ENCODE results near the gene ECHS1. TPM values are rescaled to one million over a fixed set of nuclear protein-coding genes. Genes with fewer than 3 reads are reported as not detected.

The ECHS1 gene
- total and polyA plus RNA-seq, 9 of the 15 experiments (the other 6 are each of a cell fraction or from before 2014, with no cell fraction given) = 16.6 to 100 (median 68.1) TPM

DNA sequence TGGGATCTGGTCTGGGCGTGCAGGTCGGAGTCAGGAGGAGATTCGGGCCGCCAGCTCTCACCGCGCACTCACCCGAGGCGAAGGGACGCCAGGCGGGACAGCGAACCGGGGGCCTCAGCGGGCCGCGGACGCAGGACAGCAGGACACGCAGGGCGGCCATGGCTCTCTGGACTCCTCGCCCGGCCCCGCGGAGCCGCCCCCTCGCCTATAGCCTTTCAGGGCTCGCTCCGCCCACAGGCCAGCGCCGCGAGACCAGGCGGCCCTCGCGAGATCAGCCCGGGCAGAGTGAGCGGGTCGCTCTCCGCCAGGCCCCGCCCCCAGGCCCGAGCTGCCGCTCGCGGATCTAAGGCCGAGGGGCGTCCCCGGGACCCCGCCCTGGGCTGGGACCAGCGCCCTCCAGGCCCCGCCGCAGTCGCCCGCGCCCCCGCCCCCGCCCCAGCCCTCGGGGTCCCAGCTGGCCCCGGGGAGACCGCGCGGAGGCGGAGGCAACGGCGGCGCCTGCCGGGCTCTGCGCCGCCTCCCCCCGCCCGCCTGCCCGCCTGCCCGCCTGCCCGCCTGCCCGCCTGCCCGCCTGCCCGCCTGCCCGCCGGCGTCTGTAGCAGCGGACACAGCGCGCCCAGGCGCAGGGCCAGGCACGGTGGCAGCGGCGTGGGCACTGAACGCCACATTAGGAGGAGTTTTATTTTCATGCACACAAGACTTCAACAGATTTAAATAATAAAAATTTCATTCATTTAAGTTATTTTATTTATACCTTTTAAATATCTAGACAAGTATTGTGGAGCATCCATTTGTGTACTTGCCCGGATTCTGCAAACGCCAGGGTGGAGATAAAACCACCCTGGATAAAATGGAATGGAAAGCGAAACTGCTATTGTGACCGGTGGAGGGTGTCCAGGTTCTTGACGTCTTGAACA, at the start of gene ECHS1 (continued):
- TF ChIP-seq ZNF165 (CRISPR knock-in tag; IDR thresholded peaks at IDR 0.05; ENCODE audit: borderline replicate concordance) (no peak), ZNF431 (CRISPR knock-in tag; IDR thresholded peaks at IDR 0.05) (no peak), KAT7 (CRISPR knock-in tag; IDR thresholded peaks at IDR 0.05; ENCODE audit: borderline replicate concordance) (no peak), EZH2 (IDR thresholded peaks at IDR 0.05; ENCODE audit: borderline replicate concordance, low read depth, low read length) (no peak), SMAD4 (CRISPR knock-in tag; conservative IDR thresholded peaks at IDR 0.05) (no peak), FOXA1 (IDR thresholded peaks at IDR 0.05; ENCODE audit: borderline replicate concordance) (no peak), ZNF24 (IDR thresholded peaks at IDR 0.05) (no peak), ZKSCAN3 (CRISPR knock-in tag; IDR thresholded peaks at IDR 0.05) (no peak), THRAP3 (IDR thresholded peaks at IDR 0.05; ENCODE audit: borderline replicate concordance) (no peak), YBX1 (IDR thresholded peaks at IDR 0.05) (no peak), HNRNPLL (IDR thresholded peaks at IDR 0.05; ENCODE audit: low read depth, low read length, poor library complexity, severe bottlenecking) (no peak), ZNF717 (CRISPR knock-in tag; IDR thresholded peaks at IDR 0.05) (no peak), ZEB2 (IDR thresholded peaks at IDR 0.05) (no peak), RAD21 (CRISPR knock-in tag; conservative IDR thresholded peaks at IDR 0.05 in 1 of 2, IDR thresholded peaks at IDR 0.05 in 1 of 2) (no peak), SRSF7 (optimal IDR thresholded peaks at IDR 0.05; ENCODE audit: low read depth, low read length) (no peak)
- TF ChIP-seq, protein P1, sequence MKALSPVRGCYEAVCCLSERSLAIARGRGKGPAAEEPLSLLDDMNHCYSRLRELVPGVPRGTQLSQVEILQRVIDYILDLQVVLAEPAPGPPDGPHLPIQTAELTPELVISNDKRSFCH (CRISPR knock-in tag; IDR thresholded peaks at IDR 0.05) = no peak
- TF ChIP-seq, protein P1 (tag; IDR thresholded peaks at IDR 0.05) = no peak
- TF ChIP-seq, protein P2, sequence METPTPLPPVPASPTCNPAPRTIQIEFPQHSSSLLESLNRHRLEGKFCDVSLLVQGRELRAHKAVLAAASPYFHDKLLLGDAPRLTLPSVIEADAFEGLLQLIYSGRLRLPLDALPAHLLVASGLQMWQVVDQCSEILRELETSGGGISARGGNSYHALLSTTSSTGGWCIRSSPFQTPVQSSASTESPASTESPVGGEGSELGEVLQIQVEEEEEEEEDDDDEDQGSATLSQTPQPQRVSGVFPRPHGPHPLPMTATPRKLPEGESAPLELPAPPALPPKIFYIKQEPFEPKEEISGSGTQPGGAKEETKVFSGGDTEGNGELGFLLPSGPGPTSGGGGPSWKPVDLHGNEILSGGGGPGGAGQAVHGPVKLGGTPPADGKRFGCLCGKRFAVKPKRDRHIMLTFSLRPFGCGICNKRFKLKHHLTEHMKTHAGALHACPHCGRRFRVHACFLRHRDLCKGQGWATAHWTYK (CRISPR knock-in tag; IDR thresholded peaks at IDR 0.05) = no peak
- TF ChIP-seq, protein P3, sequence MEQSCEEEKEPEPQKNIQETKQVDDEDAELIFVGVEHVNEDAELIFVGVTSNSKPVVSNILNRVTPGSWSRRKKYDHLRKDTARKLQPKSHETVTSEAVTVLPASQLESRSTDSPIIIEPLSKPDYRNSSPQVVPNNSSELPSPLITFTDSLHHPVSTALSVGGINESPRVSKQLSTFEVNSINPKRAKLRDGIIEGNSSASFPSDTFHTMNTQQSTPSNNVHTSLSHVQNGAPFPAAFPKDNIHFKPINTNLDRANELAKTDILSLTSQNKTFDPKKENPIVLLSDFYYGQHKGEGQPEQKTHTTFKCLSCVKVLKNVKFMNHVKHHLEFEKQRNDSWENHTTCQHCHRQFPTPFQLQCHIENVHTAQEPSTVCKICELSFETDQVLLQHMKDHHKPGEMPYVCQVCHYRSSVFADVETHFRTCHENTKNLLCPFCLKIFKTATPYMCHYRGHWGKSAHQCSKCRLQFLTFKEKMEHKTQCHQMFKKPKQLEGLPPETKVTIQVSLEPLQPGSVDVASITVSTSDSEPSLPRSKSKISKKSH (CRISPR knock-in tag; IDR thresholded peaks at IDR 0.05) = no peak
- TF ChIP-seq, protein P4, sequence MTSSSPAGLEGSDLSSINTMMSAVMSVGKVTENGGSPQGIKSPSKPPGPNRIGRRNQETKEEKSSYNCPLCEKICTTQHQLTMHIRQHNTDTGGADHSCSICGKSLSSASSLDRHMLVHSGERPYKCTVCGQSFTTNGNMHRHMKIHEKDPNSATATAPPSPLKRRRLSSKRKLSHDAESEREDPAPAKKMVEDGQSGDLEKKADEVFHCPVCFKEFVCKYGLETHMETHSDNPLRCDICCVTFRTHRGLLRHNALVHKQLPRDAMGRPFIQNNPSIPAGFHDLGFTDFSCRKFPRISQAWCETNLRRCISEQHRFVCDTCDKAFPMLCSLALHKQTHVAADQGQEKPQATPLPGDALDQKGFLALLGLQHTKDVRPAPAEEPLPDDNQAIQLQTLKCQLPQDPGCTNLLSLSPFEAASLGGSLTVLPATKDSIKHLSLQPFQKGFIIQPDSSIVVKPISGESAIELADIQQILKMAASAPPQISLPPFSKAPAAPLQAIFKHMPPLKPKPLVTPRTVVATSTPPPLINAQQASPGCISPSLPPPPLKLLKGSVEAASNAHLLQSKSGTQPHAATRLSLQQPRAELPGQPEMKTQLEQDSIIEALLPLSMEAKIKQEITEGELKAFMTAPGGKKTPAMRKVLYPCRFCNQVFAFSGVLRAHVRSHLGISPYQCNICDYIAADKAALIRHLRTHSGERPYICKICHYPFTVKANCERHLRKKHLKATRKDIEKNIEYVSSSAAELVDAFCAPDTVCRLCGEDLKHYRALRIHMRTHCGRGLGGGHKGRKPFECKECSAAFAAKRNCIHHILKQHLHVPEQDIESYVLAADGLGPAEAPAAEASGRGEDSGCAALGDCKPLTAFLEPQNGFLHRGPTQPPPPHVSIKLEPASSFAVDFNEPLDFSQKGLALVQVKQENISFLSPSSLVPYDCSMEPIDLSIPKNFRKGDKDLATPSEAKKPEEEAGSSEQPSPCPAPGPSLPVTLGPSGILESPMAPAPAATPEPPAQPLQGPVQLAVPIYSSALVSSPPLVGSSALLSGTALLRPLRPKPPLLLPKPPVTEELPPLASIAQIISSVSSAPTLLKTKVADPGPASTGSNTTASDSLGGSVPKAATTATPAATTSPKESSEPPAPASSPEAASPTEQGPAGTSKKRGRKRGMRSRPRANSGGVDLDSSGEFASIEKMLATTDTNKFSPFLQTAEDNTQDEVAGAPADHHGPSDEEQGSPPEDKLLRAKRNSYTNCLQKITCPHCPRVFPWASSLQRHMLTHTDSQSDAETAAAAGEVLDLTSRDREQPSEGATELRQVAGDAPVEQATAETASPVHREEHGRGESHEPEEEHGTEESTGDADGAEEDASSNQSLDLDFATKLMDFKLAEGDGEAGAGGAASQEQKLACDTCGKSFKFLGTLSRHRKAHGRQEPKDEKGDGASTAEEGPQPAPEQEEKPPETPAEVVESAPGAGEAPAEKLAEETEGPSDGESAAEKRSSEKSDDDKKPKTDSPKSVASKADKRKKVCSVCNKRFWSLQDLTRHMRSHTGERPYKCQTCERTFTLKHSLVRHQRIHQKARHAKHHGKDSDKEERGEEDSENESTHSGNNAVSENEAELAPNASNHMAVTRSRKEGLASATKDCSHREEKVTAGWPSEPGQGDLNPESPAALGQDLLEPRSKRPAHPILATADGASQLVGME (CRISPR knock-in tag; IDR thresholded peaks at IDR 0.05) = no peak
